Measurements from ENCODE around the gene C1orf53.

The C1orf53 gene

DNA sequence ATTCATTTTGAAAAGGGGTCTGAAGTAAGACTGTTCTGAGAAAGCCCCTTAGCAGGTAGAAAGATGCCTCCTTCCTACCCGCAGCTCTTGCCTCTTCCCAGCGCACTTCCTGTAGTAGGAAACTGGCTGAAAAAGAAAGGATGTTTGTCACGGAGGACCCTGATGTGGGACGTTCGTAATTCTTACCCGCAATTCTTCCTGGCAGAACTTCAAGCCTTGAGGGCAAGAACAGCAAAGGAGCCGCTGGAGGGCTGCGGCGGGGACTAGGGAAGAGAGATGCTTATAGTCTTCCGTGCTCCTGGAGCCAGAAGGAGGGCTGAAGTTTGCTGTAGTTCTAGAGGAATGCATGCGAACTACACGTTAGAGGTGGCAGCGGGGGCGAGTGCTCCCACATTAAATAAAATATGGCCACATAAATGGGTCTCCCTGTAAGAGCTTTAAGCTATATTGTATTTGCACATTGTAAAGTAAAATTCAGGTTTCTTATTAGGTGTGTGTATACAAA lies 6.3 kb downstream of the C1orf53 start:
- no peak for DNase-seq

DNA sequence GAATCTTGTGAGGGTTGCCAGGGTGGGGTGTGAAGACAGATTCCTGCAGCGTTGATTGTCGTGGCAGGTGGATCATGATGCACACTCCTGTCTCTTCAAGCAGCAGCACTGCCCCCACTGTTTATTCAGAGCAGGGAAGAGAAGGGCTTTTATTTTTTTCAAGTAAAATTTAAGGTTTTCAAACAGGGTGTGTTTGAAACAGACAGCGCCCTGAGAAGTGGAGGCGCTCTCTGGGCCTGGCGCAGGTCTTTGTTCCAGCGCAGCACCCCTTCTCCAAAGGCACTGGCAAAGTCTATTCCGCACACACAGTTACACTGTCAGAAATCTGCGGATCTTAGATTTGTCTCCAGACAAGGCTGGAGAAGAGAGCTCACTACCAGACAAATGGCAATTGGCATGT lies 7.0 kb downstream of the C1orf53 start:
- DNase-seq, result no peak

DNA sequence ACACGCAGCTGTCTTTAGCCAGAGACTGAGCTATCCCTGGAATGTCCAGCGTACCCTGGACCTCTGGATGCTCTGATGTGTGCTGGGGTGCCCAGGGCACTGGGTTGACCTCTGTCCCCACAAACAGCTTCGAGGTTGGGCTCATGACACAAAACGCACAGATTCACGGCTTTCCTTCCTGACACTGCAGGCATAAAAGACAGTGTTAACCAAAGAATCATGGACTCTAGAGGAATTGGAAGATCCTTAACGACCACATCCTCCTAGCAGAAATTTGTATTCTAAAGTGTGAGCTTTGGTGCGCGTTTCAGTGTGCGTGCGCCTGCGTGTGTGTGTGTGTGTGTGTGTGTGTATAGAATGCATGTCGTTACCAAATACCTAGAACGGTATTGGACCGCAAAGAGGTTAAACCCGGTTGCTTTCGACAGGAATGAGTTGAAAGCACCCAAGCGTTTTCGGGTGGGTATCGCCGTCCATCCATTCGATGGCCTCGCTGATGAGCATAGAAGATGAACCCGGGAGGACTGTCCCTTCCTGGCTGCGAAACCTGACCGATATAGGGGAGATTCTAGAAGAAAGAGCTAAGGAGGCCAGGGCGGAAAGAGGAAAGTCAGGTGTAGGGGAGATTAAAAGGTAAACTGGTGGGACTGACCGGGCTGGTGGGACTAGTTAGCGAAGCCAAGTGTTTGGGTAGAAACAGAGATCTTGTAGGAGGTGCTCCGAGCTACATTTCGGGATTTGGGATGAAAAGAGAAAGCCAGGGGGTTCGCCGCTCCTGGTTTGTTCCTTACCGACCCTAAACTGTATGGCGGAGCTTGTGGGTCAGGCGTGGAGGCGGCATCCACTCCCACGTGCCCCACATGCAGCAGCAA lies 7.9 kb downstream of the C1orf53 start:
- DNase-seq, result peak in 1 of 5 experiments; percentile 64

DNA sequence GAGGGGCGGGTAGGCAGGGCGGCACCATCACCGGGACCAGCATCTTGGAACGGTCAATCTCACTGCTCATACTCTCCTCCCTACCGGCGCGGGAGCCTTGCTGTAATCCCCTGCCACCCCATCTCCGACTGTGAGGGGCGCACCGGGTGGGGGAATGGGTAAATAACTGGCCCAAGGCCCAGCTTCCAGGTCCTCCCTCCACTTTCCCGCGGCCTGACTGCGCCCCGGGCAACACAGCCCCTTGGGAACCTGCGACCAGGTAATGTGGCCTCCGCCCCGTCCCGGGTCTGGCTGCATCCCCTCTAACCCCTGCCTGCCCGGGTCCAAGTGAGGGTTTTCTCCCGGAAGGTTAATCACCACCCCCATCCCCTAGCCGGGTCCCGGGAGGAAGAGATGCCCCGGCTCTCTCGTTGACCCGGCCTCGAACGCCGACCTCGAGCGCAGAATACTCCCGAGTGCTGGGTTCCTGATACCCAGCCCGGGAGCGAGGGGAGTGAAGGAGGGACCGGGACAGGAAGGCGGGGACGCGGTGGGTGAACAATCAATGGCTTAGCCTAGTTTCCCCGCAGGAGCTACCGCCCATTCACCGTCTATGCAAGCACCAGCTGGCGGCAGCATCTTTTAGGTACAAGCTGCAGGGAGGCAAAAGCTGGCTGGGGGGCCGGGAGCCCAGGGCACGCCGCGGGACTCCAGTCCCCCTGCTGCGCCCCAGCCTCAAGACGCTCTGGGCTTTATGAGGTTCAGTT lies 8.9 kb downstream of the C1orf53 start:
- peak in 1 of 5 experiments; percentile 51 for DNase-seq

DNA sequence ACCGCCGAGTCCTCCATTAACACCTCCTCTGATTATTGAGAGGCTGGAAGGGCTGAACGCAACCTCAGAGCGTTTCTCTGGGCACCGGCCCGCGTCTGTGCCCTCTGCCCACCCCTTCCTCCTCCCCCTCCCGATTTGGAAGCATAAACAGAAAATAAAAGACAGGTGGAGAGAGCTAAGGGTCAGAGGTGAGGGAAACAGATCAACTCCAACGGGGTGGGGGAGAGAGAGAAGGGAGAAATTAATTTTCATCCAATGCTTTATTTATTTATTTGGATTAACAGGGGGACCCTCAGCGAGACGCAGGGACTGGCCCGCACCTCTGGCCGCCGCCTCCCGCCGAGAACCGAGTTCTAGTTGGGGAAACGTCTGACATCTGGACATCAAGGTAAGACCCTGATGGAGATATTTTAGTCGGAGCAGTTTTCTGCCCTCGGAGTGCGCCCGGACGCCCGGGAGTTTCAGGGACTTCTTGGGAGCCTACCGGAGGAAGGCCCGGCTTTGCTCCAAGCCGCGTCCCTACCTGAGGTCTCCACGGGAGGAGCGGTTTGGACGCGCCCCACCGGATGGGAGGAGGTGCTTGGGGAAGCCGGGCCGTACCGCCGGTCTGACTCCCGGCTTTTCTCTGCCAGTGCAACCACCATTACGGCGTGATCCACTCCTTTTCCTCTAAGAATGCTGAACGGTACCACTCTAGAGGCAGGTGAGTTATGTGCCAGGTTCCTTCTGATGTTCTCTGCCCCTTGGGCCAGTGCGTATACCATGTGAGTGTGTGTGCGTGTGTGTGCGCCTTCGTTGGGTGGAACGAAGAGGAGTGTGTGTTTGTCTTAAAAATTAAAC lies 9.6 kb downstream of the C1orf53 start:
- DNase-seq, result peak in 1 of 5 experiments; percentile 60

DNA sequence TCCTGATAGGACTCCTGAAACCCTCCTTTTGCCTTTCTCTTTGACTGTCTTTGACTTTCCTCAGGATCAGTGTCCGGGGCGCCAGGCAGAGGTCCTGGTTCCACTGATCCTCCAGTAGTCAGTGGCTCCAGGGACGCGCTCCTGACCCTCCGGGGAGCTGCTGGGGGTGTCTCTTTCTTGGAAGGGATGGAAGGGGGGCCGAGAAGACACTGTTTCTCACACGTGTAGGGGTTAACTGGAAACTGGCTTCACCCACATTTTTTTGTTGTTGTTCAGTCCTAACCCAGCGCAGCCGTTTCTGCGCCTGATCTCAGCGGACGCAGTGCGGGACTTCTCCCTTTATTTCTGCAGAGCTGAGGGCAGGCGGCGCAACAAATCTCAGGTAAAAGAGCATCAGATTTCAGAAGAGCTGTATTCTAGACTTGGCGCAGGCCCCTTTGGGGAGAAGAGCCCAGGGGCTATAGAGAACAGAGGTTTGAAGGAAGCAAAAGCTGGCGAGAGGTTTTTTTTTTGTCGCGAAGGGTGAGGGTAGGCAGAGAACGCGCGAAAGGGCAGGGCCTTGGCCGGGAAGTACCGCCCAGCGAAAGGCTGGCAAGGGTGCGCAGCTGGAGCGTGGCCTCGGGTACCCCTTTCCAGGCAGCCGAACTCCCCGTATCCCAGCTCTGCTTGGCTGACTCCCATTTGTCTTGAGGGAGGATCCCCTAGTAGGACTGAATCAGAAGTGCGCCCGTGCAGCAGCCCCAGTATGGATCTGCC lies 10.5 kb downstream of the C1orf53 start:
- no peak for DNase-seq

DNA sequence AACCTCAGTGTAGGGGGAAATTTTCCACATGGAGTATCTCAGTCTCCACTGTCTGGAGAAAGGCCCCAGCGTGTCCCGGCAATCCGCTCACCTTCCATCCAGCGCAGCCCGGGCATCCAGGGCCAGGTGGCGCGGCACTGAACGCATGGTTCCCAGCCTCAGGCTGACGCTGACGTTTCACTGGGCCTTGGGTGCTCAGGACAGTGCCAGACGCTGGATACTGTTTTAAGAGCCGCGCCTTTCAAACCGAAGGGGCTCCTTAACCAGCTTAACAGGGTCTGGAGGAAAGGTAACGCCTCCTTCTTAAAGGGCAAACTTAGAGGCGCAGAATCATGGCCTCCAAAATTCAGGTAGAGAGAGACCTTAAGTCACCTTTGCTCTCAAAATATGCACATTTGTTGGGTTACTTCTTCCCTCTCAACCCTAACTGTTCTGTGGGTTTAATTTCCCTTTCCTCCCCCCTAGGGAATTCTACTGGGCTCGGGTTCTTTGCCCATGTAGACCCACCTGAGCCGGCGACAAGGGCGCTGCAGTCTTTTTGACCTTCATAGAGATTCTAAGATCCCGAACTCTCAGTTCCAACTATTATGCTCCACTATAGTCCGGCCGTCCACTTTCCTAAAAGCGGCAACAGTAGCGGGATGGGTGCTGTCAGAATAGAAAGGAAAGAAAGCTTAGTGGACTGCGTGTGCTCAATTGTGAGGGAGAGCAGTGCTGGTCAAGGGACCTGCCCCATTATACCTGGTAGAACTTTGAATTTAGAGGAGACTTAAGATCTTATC lies 11.3 kb downstream of the C1orf53 start:
- DNase-seq, result no peak

DNA sequence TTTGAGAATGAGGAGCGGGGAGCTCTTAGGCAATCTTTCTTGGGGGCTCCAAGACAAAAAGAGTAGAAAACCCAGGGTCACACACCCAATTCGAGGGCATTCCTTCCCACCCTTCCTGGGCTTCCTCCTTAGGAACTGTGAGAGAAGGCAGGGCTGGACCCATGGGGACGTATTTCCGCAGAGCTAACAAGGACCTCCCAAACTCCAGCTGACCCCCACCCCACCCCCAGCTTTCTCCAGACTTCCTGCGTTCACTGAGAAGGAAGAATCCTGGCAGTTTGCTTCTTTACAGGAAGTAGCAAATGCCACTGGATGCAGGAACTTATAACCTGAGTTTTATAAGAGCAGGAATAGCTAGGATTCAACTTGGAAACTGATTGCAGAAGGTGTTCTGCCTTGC lies 12.1 kb downstream of the C1orf53 start:
- DNase-seq, result no peak

DNA sequence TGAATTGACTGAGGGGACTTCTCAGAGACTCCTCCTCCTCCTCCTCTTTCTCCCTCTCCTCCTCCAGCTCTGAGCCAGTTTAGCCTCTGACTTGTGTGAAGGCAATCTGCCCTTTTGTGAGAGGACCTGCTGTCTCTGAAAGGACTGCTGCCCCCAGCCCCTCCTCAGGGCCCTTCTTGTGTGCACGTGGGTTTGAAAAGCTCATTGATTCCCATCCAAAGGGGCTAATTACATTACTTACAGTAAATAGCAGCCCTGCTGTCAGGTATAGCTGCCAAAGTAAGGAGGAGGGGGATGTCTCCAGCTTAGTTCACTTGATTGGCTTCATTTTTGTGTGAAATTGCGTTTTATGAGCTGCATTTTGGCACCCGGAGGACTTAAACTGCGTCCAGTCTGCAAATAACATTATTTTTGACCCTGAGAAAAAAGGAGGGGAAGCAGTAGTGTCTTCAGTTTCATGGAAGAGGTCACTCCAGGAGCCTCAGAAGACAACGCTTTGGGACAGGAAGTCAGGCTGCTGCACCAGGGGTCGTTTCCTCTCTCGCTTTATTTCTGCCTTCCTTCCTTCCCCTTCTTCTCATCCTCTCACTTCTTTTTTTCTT lies 12.9 kb downstream of the C1orf53 start:
- no peak for DNase-seq

DNA sequence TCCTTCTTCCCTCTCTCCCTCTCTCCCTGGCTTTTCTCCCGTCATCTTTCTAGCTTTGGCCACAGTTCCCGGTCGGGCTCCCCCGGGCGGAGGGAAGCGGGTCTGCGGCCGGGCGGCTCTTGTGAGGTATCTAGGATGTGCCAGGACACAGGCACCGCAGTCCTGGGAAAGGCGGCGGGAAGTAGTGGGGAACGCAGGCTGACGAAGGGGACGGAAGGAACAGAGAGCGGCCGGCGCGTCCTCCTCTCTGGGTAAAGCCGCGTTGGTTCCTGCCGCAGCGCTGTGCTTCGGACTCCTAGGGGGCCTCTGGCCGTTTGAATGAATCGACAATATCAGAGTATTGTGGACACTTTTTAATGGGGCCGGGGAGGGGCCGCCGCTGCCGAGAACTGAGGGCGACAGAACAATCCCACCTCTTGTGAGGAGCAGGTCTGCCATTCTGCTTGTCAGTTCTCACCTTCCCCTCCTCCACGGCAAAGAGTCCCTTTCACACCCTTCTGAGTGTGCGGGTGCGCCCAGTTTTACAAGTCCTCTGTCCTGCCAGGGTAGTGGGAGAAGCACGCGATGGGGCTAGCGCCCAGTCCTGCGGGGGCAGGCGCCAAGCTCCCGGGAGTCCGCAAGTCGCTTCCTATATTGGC lies 13.6 kb downstream of the C1orf53 start:
- no peak for DNase-seq

DNA sequence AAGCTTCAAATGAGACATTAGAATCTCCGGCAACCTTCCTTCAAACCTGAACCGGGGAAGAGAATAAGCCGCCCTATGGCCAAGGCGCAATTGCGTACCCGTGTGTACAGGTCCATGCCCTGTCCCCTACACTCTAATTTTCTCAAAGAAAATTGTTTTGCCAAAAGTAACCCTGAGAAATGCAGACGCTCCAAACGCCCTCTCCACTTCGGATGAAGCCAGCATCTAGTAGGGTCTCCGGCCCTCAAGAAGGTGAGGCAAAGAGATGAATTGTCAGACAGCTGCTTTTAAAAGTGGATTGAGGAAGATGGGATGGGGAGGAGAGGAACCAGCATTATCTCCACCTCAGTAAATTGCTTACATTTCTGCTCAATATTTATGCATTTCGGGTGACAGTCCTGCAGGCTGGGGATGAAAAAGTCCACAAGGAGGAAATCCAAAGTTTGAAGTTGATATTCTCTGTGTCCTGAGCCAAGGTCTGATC lies 14.1 kb downstream of the C1orf53 start:
- DNase-seq, result no peak

DNA sequence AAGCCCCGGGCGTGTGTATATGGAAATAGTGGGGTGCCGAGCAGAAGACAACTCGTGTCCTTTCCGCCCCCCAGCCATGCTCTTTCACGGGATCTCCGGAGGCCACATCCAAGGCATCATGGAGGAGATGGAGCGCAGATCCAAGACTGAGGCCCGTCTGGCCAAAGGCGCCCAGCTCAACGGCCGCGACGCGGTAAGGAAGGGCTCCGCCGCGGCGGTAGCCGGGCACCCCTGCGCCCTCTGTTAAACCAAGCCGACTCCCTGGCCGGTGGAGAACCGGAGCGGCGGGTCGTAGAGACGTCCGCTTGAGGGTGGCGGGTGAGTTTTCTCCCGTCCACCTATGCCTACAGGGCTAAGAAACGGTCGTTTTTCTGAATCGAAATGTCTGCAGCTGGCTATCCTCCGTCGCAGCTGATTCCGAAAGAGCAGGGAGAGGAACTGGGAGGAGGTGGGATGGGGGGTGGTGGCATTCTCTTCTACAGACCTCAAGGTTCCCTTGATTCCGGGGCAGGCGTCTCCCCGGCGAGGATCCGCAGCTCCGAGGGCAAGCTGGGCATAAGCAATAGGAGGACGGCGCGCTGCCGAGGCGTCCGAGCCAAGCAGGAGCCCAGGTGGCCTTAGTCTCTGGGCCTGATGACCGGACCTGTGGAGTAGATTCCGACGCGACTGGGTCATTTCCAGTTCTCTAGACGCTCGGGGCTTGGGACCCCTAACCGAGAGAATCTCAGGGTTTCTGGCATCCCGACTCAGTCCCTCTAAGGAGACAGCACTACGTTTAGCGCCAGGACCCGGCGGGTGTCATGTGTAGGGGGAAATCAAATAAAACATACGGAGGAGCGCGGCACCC lies 15.6 kb downstream of the C1orf53 start:
- DNase-seq, result peak in 1 of 5 experiments; percentile 49

DNA sequence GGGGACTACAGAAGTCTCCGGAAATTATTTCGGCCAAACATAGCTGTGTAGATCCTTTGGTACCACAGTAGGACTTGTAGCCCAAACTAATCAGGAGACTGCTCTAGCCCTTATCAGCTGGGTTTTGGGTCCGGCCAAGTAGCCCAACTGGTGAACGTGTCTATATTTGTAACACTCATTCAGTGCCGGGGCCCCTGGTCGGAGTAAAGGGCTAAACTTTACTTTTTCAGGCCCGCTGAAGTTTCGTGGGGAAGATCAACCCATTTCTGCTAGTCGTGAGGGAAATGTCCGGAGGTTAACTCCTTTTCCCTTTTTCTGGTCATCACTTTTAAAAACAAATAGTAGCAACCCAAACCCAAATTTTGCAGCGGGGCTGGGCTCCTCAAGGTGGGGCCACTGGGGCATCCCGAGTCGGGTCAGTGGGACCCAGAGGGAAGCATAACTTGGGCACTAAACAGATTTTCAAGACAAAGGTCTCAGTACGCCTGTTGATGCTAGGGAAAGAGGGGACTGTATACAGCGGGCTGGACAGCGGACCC lies 16.4 kb downstream of the C1orf53 start:
- DNase-seq, result no peak

DNA sequence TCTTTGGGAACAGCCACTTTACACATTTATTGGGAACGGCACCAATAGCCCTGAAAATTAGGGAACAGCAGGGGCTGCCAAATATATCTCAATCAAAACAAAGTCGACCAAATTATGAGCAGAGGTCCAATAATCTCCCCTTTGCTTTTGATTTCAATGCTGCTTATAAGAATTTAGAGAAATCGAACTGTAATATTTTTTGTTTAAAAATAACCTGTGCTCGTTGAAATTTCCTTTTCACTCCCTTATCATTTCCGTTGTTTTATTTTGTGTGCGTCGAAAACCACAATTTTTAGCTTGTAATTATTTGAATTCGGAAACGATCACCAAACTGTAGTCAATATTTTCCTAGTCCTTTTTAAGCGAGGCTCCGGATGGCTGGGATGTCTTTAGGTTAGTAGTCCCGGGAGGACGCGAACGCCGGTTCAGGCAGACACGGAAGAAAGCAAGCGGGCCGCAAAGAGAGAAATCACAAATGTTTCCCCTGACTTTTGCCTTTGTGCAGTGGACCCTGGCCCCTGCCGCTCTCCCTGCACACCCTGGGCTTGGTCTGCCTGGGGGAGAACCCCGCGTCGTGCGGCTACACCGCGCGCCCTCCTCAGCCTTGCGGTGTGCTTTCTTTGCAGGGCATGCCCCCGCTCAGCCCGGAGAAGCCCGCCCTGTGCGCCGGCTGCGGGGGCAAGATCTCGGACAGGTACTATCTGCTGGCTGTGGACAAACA lies 17.1 kb downstream of the C1orf53 start:
- no peak for DNase-seq

DNA sequence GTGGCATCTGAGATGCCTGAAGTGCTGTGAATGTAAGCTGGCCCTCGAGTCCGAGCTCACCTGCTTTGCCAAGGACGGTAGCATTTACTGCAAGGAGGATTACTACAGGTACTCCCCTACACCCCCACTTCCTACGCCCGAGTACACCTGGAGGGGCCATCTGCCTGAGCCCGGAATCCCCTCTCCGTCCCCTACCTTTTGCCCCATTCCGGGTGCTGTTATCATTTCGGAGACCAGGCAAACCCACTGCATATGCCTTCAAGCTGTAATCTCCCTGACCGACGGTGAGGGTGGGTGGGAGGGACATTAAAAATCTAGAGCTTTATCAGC lies 17.6 kb downstream of the C1orf53 start:
- DNase-seq, result no peak

DNA sequence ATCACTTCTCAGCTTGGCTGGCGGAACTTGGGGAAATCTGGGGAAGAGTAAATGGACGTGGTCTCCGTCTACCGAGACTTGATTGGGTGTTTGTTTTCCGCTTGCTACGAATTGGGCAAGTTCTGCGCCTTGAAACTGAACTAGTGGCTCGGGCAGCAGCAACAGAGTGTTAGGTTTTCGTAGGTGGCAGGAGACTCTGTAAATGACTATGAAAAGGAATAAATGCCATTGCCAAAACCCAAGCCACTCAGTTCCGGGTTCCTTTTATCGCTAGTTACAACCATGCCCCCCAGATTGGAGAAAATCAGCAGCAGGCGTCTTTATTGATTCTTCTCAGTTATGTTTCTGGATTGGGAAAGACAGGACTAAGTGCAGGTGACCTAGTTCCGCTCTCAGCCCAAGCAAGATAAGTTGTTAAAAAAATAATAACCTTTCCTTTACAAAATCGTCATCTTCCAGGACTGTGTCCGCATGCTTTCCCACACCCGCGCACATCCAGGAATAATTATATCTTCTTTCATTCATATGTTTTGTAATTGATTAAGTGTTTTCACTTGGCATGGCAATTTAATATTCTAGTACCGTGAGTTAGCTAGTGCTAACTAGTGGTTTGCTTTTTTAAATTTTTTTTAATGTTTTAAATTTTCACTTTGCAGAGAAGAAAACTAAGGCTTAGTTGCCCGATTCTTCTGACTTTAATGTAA lies 18.1 kb downstream of the C1orf53 start:
- DNase-seq, result peak in 1 of 5 experiments; percentile 46

DNA sequence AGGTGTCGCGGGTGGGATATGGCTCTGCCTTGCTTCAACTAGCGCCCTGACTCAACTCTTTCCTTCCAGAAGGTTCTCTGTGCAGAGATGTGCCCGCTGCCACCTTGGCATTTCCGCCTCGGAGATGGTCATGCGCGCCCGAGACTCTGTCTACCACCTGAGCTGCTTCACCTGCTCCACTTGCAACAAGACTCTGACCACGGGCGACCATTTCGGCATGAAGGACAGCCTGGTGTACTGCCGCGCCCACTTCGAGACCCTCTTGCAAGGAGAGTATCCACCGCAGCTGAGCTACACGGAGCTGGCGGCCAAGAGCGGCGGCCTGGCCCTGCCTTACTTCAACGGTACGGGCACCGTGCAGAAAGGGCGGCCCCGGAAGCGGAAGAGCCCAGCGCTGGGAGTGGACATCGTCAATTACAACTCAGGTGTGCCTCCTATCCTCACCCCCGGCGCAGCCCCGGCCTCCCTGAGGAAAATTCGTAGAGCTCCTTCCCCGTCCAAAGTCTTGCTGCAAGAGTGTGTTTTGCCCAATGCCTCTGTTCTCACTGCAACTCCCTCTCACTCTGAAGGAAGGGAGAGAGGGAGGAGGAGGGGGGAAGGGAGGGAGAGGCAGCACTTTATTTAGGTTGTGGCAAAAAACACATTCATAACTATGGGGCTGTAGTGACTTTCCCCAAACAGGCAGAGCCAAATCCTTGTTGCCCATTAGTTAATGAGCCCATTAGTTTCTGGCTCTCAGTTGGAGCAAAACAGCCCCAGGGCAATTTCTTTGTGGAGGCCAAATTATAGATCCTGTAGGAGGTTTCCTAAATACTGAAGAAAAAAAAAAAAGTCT lies 19.0 kb downstream of the C1orf53 start:
- DNase-seq, result no peak
